Articular chondrocyte of knee joint (primary cell): ENCODE measurements around the gene USP2. TPM values are rescaled to one million over a fixed set of nuclear protein-coding genes. Genes with fewer than 3 reads are reported as not detected.

Experiments used
- small RNA-seq: library from RNA; depleted of rRNA; stranded (forward); fragments of <200 nt; gene quantifications from one replicate; pipeline ENCODE3, GENCODE V24; 2012
- total RNA-seq: library from RNA; depleted of rRNA; stranded (reverse); fragments of >200 nt; gene quantifications from 2 replicates; pipeline ENCODE4 v1.2.3, GENCODE V29; 2012

Gene USP2, protein sequence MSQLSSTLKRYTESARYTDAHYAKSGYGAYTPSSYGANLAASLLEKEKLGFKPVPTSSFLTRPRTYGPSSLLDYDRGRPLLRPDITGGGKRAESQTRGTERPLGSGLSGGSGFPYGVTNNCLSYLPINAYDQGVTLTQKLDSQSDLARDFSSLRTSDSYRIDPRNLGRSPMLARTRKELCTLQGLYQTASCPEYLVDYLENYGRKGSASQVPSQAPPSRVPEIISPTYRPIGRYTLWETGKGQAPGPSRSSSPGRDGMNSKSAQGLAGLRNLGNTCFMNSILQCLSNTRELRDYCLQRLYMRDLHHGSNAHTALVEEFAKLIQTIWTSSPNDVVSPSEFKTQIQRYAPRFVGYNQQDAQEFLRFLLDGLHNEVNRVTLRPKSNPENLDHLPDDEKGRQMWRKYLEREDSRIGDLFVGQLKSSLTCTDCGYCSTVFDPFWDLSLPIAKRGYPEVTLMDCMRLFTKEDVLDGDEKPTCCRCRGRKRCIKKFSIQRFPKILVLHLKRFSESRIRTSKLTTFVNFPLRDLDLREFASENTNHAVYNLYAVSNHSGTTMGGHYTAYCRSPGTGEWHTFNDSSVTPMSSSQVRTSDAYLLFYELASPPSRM
- total RNA-seq: 0.65 and 1.5 TPM in 2 replicates

DNA sequence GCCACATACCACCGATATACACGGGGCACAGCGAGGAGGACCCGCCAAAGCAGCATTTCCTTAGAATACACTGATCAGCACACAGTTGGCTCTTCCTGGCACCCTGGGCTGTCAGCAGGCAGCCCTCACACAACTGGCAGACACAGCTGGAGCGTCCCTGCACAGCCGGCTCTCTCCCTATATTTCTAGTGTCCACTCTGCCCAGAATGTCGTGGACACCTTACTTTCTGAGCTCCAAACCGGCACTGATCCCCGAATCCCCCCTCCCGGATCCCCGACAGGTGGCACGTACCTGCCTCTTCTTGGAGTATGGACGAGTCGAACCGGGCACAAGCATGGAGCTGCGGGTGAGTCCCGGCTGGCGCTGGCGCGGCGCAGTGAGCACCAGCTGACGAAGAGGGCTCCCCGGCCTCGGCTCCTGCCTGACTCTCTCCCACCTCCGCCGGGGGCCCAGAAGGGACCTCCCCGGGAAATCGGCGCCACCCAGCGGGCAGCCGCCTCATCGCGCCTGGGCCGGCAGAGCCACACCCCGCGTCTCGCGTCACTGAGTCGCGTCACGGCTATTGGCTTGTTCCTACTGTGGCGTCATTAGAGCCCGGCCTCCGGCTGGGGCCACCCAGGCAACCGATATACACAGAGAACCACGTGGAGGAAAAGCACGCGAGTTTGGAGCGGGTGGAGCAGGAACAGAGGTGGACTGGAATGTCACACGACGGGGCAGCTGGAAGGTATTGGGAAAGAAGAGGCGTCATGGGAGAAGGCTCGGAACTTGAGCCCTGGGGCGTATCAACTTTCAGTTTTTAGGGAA lies at the start of gene USP2:
USP2 (minus strand) TSS at position 510 of the 808 bp plus-strand sequence. CDS start 8,210 bp downstream, outside the sequence.

DNA sequence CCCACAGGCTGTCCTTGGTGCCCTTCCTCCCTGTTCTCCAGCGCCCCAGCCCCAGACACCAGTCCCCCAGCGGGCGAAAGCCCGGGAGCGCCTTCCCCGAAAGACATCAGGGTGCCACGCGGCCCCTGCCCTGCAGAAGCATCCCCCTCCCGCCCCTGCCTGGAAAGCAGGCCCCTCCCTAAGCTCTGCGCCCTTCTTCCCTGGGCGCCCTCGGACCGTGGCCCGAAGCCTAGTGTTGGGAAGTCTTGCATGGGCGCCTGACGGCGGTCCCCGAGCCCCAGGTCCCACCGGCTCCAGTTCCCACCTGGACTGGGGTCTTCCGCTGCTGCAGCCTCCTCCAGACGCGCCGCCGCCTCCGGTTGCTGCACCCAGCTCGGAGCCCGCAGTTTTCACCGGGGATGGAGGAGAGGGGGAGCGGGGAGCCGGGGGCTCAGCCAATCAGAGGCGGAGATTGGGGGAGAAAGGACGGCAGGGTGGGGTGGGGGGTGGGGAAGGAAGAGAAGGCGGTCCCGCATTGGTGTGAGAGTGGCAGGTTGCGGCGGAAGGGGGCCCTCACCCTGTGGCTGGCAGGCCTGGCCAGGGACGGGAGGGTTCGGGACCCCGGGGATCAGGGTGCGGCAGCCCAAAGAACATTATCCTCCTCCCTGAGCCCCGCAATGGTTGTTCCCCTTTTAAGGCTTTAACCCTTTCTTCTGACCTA lies 41.5 kb upstream of the USP2 start, which contains the start of gene THY1:
THY1 (minus strand) TSS at position 364 of the 700 bp plus-strand sequence. CDS start 2,267 bp downstream, outside the sequence.

DNA sequence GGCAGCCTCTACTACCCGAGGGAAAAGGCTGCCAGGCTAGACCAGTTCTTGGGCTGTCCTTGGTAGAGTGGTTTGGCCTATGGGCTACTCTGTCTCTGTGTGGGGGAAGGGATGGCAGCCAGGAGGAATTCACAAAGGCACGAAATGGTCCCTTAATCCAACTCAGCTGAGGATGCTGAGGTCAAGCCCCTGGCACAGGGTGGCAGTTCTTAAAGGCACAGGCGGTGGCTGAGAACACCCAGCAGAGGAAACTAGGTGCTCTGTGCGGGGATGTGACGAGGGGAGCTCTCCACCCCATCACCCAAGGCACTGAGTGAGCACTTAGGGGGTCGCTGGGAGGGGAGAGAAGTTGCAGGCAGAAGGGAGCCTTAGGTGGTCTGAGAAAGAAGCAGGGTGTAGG lies 34.9 kb downstream of the USP2 start, which contains the start of gene MFRP:
MFRP (minus strand) TSS at position 101 of the 400 bp plus-strand sequence. CDS start 192 bp downstream, outside the sequence.

DNA sequence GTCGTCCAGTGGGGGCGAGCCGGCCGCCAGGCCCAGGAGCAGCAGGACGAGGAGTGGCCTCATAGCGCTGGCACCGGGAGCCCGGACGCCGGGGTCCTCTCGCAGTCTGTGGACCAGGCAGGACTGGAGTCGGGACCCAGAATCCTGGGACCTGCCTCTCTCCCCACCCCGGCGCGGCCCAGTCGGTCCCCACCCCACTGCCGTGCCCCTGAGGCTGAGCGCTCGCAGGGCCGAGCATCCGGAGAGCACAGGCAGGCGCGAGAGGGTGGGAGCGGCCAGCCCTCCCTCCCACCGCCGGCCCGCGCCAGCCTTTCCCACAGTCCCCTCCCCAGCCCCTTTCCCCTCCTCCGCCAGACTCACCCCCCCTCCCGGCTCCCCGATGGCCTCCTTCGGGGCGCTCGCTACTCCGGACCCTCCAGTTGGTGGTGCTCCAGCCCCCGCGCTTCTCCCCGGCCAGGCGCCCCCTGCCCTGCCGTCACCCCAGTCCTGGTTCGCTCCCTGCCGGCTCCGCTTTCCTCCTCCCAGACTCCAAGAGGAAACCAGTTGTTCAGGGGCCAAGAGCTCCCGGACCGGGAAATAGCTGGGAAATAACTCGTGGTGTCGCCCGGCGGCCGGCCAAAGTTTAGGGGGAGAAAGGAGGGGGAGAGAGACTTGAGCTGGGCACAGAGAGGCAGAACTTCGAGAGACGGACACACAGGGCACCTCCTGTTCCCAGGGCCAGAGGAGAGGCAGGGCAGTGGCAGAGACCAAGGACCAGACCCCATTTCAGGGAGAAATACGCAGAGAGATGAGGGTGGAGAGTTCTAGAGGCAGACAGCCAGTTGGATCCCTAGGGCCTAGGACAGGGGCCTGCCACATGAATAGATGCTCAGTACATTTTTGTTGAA lies 40.9 kb downstream of the USP2 start, which contains the start of gene C1QTNF5:
C1QTNF5 (minus strand) TSS at position 549 of the 887 bp plus-strand sequence; CDS start at position 63, 486 bp downstream.

DNA sequence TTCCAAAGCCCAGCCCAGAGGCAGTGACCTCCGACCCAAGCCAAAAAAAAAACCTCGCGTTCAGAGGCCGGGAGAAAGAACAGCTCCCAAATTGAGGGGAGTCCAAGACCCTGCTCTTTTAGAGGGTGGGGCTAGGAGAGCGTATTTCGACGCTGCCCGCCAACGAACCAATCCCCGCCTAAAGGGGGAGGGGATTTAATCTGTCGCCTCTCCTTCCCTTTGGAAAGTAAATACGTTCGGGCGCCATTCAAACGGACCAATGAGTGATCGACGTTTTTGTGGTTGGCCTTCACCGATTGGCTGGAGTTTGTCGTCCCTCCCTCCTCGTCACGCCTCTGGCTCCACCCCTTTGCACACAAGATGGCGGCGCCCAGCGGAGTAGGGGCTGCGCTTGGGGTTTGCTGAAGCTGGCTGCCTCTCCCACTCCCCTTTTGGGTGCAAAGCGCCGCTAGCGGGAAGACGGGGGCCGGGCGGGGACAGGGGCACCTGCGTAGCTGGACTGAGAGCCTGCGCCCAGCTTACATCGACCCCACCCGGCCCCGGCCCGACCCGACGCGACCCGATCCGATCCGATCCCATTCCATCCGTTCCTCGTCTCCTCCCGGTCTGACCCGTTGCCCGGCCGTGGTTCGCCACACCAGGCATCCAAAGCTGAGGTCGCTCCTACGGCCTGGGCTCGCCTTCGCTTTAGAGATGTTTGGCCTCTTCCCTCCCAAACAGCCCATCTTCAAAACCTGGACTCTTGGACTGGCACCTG lies 47.1 kb downstream of the USP2 start, which contains the start of gene RNF26:
RNF26 (plus strand) TSS at position 354 of the 757 bp plus-strand sequence. CDS start 596 bp downstream, outside the sequence.

DNA sequence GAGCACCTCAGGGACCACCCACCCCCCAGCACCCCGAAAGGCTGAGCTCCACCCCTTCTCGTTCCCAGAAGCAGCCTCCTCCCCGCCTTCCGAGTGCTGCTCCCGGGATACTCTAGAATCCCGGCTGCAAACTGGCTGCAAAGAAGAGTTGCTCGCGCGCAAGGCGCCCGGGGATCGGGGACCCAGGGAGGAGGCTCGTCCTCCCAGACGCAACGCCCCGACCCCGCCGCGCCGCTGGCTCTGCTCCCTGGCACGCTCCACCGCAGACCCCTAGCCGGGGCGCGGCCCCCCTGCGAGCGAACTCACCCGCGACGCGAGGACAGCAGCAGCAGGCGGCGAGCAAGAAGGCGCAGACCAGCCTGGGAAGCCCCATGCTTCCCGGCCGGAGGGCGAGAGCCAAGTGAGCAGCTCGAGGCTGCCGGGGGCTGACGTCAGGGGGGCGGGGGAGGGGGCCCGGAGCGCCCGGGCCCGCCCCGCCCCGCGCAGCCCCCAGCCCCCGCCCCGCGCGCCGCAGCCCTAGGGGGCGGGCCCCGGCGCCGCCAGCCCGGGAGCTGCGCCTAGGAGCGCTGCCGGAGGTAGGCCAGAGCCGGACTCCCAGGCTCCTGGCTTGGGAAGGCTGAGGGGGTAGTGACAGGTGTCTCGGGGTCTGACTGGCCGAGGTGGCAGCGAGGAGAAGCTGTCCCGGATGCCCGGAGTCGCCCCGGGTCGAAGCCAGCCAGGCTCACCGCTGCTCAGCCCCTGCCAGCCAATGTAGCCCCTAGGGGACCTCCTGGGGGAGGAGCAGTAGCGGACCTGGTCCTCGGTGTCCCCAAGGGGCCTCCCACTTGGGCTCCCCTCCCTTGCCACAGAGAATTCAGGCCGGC lies 64.5 kb downstream of the USP2 start, which contains the start of gene MCAM:
MCAM (minus strand) TSS at position 402 of the 863 bp plus-strand sequence; CDS start at position 373, 29 bp downstream.

Small RNA genes lying within 50 kb of the gene (small RNA-seq; reads per million reads assigned to genes)
- gene AP003396.4: not detected
- not detected for gene RF01225

Other genes with a start within 250 kb of the USP2 start
- gene ABCG4, start 232.6 kb downstream of the USP2 start, total RNA-seq: 0.13 and 0.22 TPM in 2 replicates
- gene NLRX1, start 213.0 kb downstream of the USP2 start, total RNA-seq: 21.7 and 23.2 TPM in 2 replicates
- gene NHERF4, start 196.2 kb downstream of the USP2 start, total RNA-seq: 0.22 and 0.26 TPM in 2 replicates
- 8.8 and 11.6 TPM in 2 replicates for gene CBL, start 175.4 kb downstream of the USP2 start, total RNA-seq
- 24.2 and 44.5 TPM in 2 replicates for gene MCAM, start 64.6 kb downstream of the USP2 start, total RNA-seq
- gene RNF26, start 47.2 kb downstream of the USP2 start, total RNA-seq: 5.9 TPM in 2 replicates
- gene C1QTNF5, start 40.8 kb downstream of the USP2 start, total RNA-seq: 38.9 and 53.2 TPM in 2 replicates
- gene MFRP, start 35.0 kb downstream of the USP2 start, total RNA-seq: 0.11 TPM in 1 of 2 replicates, not detected in the other
- 669 and 939 TPM in 2 replicates for gene THY1, start 41.5 kb upstream of the USP2 start, total RNA-seq